K562 (cell line): ENCODE measurements around the gene PAN2. TPM values are rescaled to one million over a fixed set of nuclear protein-coding genes. Genes with fewer than 3 reads are reported as not detected.

ENCODE experiments used
- CREM ChIP-seq: IDR thresholded peaks from 2 replicates; pipeline ENCODE4 v1.6.1; 2014; ENCODE audit warnings: antibody characterized with exemption, low read depth
- FOXM1 ChIP-seq, 2 experiments: fragments of 450-650 bp in 1 of 2; sonication (generic) in 1 of 2; formaldehyde crosslinking in 1 of 2; IDR thresholded peaks; 2 replicates each; pipeline versions ENCODE4 v1.6.1 to v1.9.0; 2017 to 2022; ENCODE audit warnings: low read depth in 2 of 2, mild to moderate bottlenecking in 2 of 2, missing genetic modification reagents in 1 of 2, moderate library complexity in 1 of 2
- NCOA2 ChIP-seq, 2 experiments: fragments of 450-650 bp; IDR thresholded peaks; 2 replicates each; pipeline ENCODE4 v1.6.1; 2018; ENCODE audit warnings: mild to moderate bottlenecking in 2 of 2, moderate library complexity in 1 of 2; ENCODE audit not compliant: partially characterized antibody in 2 of 2
- SIN3B ChIP-seq: fragments of 450-650 bp; IDR thresholded peaks from 2 replicates; pipeline ENCODE4 v1.6.1; 2017; ENCODE audit warnings: low read depth, mild to moderate bottlenecking, moderate library complexity
- SNRNP70 ChIP-seq: fragments of 200-400 bp; formaldehyde crosslinking; optimal IDR thresholded peaks from 2 replicates; pipeline ENCODE3; 2017; ENCODE audit warnings: low read depth, low read length
- TCF7L2 ChIP-seq: fragments of 150-350 bp; IDR thresholded peaks from 2 replicates; pipeline ENCODE4 v1.6.1; 2016; ENCODE audit warnings: low read depth, mild to moderate bottlenecking, low read length, moderate library complexity
- ZNF766 ChIP-seq: fragments of 200-800 bp; sonication (Bioruptor generic); conservative IDR thresholded peaks from 2 replicates; pipeline ENCODE4 v1.6.1; 2016; ENCODE audit warnings: missing genetic modification characterization, missing compliant biosample characterization
- ZZZ3 ChIP-seq: fragments of 450-650 bp; IDR thresholded peaks from 2 replicates; pipeline ENCODE4 v1.6.1; 2016; ENCODE audit warnings: antibody characterized with exemption, mild to moderate bottlenecking, moderate library complexity
- polyA plus RNA-seq, 8 experiments: library from polyadenylated mRNA; depleted of rRNA in 4 of 8; stranded (reverse) in 5 of 8; unstranded in 3 of 8; fragments of >200 nt; fragmentation: Nextera tagmentation in 2 of 8; fragmentation: Illumina TruSeq in 1 of 8; extraction: Ambion mirVana in 2 of 8; extraction: Trizol in 1 of 8; gene quantifications; 2 replicates each; pipeline versions ENCODE4 v1.2.1 to v1.2.3, GENCODE V29; 2011 to 2014; ENCODE audit warnings: inconsistent platforms in 1 of 8, missing spikeins in 1 of 8
- total RNA-seq, 7 experiments: library from RNA; depleted of rRNA in 6 of 7; stranded (reverse); fragments of >200 nt in 6 of 7; fragmentation: Illumina TruSeq in 2 of 7; extraction: Trizol in 2 of 7; gene quantifications; 2 replicates each; pipeline versions ENCODE4 v1.2.1 to v1.2.3, GENCODE V29; 2011 to 2021; ENCODE audit warnings: low replicate concordance in 1 of 7
- TF ChIP-seq, protein P1 (sequence below), 2 experiments: IDR thresholded peaks; 2 replicates each; pipeline ENCODE4 v1.6.1; 2012; ENCODE audit warnings: improper control_type of control experiment in 2 of 2, low read depth in 2 of 2, low read length in 2 of 2, borderline replicate concordance in 1 of 2
- TF ChIP-seq, protein P2 (sequence below): fragments of 250-450 bp; sonication (Bioruptor Pico); IDR thresholded peaks from 2 replicates; pipeline ENCODE4 v1.8.0; 2022; ENCODE audit warnings: inconsistent platforms
- TF ChIP-seq, protein P3 (sequence below), 3 experiments: IDR thresholded peaks in 2 of 3; conservative IDR thresholded peaks in 1 of 3; 2 replicates each; pipeline ENCODE4 v1.5.1; 2011 to 2012; ENCODE audit warnings: low read length in 3 of 3, mild to moderate bottlenecking in 3 of 3, control low read depth in 2 of 3, improper control_type of control experiment in 1 of 3, inconsistent platforms in 1 of 3, low read depth in 1 of 3, mixed read lengths in 1 of 3, moderate library complexity in 1 of 3; ENCODE audit not compliant: insufficient read depth in 2 of 3
- TF ChIP-seq, protein P4 (sequence below), 2 experiments: fragments of 450-650 bp; IDR thresholded peaks; 2 replicates each; pipeline ENCODE4 v1.6.1; 2018; ENCODE audit warnings: mild to moderate bottlenecking in 2 of 2, low read depth in 1 of 2; ENCODE audit not compliant: partially characterized antibody in 2 of 2

PAN2 gene
- total and polyA plus RNA-seq, 9 of the 15 experiments (the other 6 are each of a cell fraction or from before 2014, with no cell fraction given): 15.0 to 66.1 (median 25.9) TPM

DNA sequence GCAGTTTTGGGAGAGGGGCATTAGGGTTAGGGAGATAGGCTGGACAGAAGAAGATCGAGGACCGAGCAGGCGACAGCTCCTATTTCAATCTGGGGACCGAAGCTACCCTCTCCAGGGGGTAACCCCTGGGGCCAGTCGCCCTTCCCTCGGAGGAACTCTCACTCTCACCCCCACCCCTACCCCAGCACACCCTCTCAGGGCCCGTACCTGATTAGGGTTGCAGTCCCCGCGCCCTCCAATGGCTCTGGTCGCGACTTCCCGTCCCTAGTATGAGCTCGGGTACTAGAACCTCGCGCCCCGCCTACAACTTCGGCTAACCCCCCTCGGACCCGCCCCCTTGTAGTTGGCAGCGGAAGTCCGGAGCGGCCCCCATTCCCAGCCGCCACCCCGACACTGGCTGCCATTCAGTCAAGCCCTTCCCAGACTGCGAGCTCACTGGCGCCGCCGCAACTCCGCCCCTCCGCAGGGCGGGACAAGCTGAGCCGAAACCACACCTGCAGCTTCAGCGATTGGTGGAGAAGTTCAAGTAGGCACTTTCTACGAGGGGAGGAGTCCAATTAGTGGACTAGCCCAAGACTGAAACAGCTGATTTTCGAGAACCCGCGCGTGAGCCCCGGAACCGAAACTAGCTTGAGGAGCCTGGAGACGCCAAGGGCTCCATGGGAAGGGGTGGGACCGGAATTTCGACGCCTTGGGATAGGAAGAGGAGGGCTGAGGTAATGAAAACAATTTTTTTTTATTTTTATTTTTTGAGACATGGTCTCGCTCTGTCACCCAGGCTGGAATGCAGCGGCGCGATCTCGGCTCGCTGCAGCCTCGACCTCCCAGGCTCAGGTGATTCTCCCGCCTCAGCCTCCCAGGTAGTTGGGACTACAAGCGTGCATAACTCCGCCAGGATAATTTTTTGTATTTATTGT, 26.3 kb upstream of the PAN2 start, which contains the start of gene STAT2 (continued):
- TF ChIP-seq, protein P1, sequence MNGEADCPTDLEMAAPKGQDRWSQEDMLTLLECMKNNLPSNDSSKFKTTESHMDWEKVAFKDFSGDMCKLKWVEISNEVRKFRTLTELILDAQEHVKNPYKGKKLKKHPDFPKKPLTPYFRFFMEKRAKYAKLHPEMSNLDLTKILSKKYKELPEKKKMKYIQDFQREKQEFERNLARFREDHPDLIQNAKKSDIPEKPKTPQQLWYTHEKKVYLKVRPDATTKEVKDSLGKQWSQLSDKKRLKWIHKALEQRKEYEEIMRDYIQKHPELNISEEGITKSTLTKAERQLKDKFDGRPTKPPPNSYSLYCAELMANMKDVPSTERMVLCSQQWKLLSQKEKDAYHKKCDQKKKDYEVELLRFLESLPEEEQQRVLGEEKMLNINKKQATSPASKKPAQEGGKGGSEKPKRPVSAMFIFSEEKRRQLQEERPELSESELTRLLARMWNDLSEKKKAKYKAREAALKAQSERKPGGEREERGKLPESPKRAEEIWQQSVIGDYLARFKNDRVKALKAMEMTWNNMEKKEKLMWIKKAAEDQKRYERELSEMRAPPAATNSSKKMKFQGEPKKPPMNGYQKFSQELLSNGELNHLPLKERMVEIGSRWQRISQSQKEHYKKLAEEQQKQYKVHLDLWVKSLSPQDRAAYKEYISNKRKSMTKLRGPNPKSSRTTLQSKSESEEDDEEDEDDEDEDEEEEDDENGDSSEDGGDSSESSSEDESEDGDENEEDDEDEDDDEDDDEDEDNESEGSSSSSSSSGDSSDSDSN (IDR thresholded peaks at IDR 0.05; ENCODE audit: borderline replicate concordance in 1 of 2, low read depth in 2 of 2, low read length in 2 of 2): no peak
- TF ChIP-seq FOXM1 (IDR thresholded peaks at IDR 0.05; ENCODE audit: low read depth): peak; percentile 54; the same call in 1 of the 2 replicates
- no peak for TF ChIP-seq FOXM1 (CRISPR knock-in tag; IDR thresholded peaks at IDR 0.05; ENCODE audit: low read depth)
- TF ChIP-seq ZNF766 (CRISPR knock-in tag): no peak
- 0 out of 2 replicates have a peak, but pooled peaks have one; percentile 23 for TF ChIP-seq SIN3B
- no peak for TF ChIP-seq ZZZ3
- TF ChIP-seq, protein P2, sequence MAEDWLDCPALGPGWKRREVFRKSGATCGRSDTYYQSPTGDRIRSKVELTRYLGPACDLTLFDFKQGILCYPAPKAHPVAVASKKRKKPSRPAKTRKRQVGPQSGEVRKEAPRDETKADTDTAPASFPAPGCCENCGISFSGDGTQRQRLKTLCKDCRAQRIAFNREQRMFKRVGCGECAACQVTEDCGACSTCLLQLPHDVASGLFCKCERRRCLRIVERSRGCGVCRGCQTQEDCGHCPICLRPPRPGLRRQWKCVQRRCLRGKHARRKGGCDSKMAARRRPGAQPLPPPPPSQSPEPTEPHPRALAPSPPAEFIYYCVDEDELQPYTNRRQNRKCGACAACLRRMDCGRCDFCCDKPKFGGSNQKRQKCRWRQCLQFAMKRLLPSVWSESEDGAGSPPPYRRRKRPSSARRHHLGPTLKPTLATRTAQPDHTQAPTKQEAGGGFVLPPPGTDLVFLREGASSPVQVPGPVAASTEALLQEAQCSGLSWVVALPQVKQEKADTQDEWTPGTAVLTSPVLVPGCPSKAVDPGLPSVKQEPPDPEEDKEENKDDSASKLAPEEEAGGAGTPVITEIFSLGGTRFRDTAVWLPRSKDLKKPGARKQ: no peak
- TF ChIP-seq SNRNP70: no peak
- TF ChIP-seq, protein P3, sequence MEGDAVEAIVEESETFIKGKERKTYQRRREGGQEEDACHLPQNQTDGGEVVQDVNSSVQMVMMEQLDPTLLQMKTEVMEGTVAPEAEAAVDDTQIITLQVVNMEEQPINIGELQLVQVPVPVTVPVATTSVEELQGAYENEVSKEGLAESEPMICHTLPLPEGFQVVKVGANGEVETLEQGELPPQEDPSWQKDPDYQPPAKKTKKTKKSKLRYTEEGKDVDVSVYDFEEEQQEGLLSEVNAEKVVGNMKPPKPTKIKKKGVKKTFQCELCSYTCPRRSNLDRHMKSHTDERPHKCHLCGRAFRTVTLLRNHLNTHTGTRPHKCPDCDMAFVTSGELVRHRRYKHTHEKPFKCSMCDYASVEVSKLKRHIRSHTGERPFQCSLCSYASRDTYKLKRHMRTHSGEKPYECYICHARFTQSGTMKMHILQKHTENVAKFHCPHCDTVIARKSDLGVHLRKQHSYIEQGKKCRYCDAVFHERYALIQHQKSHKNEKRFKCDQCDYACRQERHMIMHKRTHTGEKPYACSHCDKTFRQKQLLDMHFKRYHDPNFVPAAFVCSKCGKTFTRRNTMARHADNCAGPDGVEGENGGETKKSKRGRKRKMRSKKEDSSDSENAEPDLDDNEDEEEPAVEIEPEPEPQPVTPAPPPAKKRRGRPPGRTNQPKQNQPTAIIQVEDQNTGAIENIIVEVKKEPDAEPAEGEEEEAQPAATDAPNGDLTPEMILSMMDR (IDR thresholded peaks at IDR 0.05 in 2 of 3, conservative IDR thresholded peaks at IDR 0.05 in 1 of 3; ENCODE audit: insufficient read depth in 2 of 3, low read depth in 1 of 3, low read length in 3 of 3): peak in 1 of 3 experiments; percentile 19; a peak in 1 of 6 replicates
- no peak for TF ChIP-seq NCOA2 (IDR thresholded peaks at IDR 0.05; ENCODE audit: partially characterized antibody in 2 of 2)
- TF ChIP-seq TCF7L2: peak; percentile 49
- TF ChIP-seq, protein P4, sequence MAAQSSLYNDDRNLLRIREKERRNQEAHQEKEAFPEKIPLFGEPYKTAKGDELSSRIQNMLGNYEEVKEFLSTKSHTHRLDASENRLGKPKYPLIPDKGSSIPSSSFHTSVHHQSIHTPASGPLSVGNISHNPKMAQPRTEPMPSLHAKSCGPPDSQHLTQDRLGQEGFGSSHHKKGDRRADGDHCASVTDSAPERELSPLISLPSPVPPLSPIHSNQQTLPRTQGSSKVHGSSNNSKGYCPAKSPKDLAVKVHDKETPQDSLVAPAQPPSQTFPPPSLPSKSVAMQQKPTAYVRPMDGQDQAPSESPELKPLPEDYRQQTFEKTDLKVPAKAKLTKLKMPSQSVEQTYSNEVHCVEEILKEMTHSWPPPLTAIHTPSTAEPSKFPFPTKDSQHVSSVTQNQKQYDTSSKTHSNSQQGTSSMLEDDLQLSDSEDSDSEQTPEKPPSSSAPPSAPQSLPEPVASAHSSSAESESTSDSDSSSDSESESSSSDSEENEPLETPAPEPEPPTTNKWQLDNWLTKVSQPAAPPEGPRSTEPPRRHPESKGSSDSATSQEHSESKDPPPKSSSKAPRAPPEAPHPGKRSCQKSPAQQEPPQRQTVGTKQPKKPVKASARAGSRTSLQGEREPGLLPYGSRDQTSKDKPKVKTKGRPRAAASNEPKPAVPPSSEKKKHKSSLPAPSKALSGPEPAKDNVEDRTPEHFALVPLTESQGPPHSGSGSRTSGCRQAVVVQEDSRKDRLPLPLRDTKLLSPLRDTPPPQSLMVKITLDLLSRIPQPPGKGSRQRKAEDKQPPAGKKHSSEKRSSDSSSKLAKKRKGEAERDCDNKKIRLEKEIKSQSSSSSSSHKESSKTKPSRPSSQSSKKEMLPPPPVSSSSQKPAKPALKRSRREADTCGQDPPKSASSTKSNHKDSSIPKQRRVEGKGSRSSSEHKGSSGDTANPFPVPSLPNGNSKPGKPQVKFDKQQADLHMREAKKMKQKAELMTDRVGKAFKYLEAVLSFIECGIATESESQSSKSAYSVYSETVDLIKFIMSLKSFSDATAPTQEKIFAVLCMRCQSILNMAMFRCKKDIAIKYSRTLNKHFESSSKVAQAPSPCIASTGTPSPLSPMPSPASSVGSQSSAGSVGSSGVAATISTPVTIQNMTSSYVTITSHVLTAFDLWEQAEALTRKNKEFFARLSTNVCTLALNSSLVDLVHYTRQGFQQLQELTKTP (IDR thresholded peaks at IDR 0.05; ENCODE audit: low read depth in 1 of 2, partially characterized antibody in 2 of 2): peak; percentile 51 to 60
- TF ChIP-seq CREM: peak; percentile 75
